HEK293 (cell line): ENCODE results near the gene GRB14.

Experiments used
- CTCF ChIP-seq: fragments of 450-650 bp; formaldehyde crosslinking; IDR thresholded peaks from 2 replicates; pipeline ENCODE4 v1.5.1; 2016; ENCODE audit warnings: missing biosample characterization, missing genetic modification characterization
- GLI4 ChIP-seq: fragments of 450-650 bp; formaldehyde crosslinking; IDR thresholded peaks from 2 replicates; pipeline ENCODE4 v1.5.1; 2016; ENCODE audit warnings: missing biosample characterization, missing genetic modification characterization
- ZNF112 ChIP-seq: fragments of 450-650 bp; formaldehyde crosslinking; IDR thresholded peaks from 2 replicates; pipeline ENCODE4 v1.5.0; 2017; ENCODE audit warnings: missing biosample characterization, missing genetic modification characterization

GRCh38 chr2:164496421-164496820 is 124.9 kb downstream of the GRB14 start:
- TF ChIP-seq GLI4 (tag by site-specific recombination) (no peak), CTCF (tag by site-specific recombination) (no peak), ZNF112 (tag by site-specific recombination) (no peak)
